Stimulated activated CD4-positive, alpha-beta T cell treated with anti-CD3 and anti-CD28 coated beads, Interleukin-12 subunit alpha, Interleukin-12 subunit beta, amount 100 ng/mL, for 4 hours (primary cell): Measurements from ENCODE around the gene RHBDL2.
"Not testable (repeated sequence)": the region's sequence is repeated elsewhere in the genome, so short reads cannot be mapped to it uniquely, and the experiment has no call there.

Experiments
- DNase-seq: peaks from one replicate; pipeline ENCODE4 v3.0.0-alpha.2; 2020

The RHBDL2 gene

DNA sequence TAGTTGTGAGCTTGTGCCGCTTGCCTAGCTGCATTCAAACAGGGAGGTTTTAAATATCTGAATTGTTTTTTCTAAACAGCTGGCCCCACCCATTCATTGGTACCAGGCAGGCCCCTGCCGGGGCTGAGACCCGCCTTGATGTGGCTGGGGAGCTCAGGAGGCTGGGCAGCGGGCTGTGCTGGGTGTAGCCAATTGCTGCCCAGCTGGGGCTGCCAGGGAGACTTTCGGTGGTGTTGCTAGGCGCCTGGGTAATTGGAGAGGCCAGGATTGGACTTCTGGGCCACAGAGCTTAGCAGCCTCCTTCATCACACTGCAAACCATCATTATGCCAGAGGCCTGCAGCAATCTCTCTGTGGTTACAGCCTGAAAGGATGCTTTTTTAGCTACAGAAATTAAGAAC lies 12.2 kb downstream of the RHBDL2 start:
- no peak for DNase-seq

DNA sequence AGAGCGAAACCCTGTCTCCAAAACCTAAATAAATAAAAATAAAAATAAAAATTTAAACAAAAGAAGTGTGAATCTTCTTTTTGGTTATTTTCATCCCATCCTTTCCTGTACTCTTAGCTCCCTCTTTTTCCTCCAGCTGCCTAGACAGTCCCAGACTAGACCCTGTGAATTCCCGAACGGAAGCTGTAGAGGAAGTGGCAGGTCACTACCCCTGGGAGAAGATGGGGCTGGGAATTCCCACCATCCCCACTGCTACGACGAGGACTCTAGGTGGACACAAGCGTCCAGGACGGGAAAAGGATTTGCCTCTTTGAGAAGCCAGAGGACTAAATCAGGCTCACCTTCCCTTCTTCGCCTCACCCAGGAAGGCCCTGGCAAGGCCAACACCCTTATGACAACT lies 12.6 kb downstream of the RHBDL2 start:
- DNase-seq, result no peak

GRCh38 chr1:38926091-38926490 lies 15.5 kb downstream of the RHBDL2 start:
- no peak for DNase-seq

DNA sequence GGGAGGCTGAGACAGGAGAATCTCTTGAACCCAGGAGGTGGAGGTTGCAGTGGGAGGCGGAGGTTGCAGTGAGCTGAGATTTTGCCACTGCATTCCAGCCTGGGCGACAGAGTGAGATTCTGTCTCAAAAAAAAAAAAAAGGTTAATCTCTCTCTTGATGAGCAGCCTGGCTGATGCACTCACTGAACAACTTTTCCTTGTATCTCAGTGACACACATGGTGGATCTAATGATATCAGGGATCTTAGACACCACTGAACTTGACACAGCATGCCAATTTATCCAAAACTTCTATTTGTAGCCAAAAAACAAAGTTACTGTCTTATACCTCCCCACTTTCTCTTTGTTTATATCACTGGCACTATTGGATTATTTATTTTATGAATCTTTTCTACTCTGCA lies 16.2 kb downstream of the RHBDL2 start:
- no peak for DNase-seq

- no peak for DNase-seq
Observed at GRCh38 chr1:38923607-38924006, 18.0 kb downstream of the RHBDL2 start.

GRCh38 chr1:38919130-38919529 lies 22.5 kb downstream of the RHBDL2 start:
- no peak for DNase-seq

- DNase-seq, result no peak
Observed at GRCh38 chr1:38918568-38918967, 23.1 kb downstream of the RHBDL2 start.

GRCh38 chr1:38917772-38918171 lies 23.9 kb downstream of the RHBDL2 start:
- no peak for DNase-seq

DNA sequence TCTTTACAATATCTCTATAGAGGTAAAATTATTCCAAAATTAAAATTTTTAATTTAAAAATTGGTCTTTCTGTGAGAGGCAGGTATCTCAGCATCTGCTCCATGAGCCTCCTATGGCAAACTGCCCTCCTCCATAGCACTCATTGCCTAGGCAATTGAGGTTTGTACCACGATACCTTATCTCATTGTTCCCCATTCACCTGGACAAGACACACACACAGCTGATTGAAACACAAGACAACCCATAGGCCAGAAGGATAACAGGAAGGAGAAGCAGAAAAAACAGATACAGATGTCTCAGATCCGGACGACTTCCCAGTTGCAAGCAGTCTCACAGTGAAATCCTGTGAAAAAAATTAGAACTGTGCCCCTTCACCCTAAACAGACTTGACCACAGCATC lies 24.3 kb downstream of the RHBDL2 start:
- DNase-seq, result no peak

- DNase-seq, result no peak
Observed at GRCh38 chr1:38915352-38915948, 26.2 kb downstream of the RHBDL2 start.

DNA sequence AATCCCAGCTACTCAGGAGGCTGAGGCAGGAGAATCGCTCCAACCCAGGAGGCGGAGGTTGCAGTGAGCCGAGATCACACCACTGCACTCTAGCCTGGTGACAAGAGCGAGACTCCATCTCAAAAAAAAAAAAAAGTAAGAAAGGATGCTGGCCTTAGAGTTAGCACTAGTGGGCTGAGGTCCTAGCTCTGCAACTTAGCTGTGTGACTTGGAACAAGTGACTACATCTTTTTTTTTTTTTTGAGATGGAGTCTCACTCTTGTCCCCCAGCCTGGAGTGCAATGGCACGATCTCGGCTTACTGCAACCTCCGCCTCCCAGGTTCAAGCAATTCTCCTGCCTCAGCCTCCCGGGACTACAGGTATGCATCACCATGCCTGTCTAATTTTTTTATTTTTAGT lies 26.7 kb downstream of the RHBDL2 start:
- DNase-seq, result not testable (repeated sequence)

- no peak for DNase-seq
Observed at GRCh38 chr1:38908821-38909220, 32.8 kb downstream of the RHBDL2 start.

DNA sequence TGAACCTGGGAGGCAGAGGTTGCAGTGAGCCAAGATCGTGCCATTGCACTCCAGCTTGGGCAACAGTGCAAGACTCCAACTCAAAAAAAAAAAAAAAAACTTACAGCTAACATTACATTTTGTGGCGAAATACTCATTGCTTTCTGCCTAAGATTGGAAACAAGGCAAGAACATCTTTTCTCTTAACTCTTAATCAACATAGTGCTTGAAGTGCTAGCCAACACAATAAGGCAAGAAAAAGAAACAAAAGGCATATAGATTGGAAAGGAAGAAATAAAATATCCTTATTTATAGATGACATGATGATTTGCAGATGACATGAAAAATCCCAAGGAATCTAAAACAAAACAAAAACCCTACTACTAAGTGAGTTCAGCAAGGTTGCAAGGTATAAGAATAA lies 35.6 kb downstream of the RHBDL2 start:
- DNase-seq, result no peak

- no peak for DNase-seq
Observed at GRCh38 chr1:38899560-38899959, 42.1 kb downstream of the RHBDL2 start.

GRCh38 chr1:38898653-38899230 lies 42.9 kb downstream of the RHBDL2 start:
- no peak for DNase-seq

DNA sequence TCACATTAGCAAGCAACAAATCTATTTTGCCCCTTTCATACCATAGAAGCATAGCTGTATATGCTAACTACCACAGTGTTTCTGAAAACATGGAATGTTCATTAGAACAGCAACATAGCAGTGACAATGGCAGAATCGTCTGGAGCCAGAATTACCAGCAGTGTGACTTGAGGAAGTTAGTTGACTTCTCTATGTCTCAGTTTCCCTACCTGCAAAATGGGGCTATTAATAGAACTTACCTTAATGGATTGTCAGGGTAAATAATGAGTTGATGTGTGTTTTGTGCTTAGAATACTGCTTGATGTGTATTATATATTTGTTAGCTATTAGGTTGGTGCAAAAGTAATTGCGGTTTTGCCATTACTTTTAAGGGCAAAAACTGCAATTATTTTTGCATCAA lies 45.5 kb downstream of the RHBDL2 start:
- DNase-seq, result no peak

- DNase-seq, result no peak
Observed at GRCh38 chr1:38892976-38893375, 48.7 kb downstream of the RHBDL2 start.

DNA sequence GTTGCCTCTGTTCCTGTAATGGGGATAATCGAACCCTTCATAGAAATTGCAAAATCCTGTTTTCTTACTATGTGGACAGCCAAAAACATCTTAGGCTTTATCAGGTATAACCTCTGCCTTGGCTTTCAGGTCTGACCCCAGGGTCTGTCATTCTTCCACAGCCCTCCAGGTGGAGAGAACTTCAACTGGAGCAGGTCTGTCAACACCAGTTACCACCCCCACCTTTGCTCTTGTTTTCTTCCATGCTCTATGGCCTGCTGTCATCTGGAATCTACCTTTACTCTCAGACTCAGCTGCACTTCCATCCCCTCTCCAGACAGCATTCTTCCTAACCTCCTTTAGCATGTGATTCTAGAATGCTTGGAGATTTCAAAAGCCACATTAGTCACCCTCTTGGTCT lies 49.9 kb downstream of the RHBDL2 start:
- DNase-seq, result no peak

DNA sequence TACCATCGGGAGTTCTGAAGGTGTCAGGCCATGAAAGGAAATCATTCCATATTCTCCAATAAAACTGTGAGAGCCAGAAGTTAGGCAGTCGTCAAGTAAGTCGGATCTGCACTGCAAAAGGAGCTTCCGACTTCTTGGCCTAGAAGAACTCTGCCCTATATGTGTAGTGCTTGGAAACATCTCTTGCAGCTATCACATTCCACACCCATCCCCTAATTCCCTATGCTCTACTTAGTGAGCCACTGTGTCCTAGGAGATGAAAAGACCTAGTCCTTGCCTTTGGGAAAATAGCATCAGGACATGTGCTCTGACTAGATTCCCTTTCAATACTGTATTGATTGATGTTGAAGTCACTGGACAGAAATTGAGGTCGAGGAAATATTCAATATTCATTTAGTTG lies 52.0 kb downstream of the RHBDL2 start:
- DNase-seq, result no peak

DNA sequence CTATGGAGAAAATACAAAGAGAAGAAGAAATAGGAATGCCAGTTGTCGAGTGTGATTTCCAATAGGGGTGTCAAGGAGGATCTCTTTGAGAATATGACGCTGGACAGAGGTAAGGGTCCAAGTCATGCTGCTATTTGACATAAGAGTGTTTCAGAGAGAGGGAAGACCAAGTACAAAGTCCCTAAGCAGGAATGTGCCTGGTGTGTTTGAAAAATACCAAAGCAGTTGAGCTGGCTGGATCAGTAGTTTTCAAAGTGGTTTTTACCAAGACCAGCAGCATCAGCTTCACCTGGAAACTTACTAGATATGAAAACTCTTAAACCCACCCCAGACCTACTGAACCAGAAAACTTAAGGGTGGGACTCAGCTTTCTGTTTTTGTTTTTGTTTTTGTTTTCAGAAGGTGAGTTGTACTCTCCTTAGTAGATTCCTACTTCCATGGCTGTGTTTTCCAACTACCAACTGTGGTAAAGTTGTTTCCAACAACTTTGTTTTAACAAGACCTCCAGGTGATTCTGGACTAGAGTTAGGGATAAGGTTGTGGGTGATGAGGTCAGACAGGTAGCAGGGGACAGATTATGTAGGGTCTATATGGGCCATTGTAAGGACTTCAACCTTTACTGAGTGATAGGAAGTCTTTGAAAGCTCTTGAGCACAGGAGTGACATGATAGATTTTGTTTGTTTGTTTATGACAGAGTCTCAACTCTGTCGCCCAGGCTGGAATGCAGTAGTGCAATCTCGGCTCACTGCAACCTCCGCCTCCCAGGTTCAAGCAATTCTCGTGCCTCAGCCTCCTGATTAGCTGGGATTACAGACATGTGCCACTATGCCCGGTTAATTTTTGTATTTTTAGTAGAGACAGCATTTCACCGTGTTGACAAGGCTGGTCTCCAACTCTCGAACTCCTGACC lies 53.0 kb downstream of the RHBDL2 start:
- no peak for DNase-seq

DNA sequence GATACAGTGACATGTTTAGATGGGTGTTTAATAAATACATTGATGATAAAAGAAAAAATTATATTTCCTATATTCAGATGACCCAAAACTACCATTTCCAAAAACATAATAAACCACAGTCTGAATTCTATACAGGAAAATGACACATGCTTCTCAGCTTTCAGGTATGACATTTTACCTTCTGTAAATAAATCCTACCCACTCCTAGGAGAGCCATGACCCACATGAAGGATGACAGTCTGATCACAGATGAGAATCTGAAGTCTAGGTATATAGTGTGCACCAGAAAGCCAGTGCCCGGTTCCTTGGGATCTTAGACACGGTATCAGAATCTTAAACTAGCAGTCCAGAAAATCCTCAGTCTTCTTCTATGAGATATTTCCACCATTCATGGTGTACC lies 56.5 kb downstream of the RHBDL2 start:
- DNase-seq, result no peak

DNA sequence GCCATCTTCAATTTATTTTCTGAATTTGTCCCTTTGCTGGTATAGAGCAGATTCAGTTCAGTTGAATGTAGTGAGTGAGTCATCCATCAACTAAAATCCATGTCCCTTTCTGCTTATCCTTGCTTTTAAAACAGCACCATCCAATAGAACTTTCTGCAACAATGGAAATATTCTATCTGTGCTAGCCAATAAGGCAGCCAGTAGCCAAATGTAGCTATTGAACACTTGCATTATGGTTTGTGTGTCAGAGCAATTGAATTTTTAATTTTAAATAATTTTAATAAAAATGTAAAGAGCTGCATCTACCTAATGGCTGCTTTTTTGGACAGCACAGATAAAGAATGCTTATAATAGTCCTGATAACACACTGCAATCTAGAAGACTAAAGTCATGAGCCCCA lies 60.1 kb downstream of the RHBDL2 start, which contains the start of gene GJA9:
Gene GJA9, minus strand, starts transcription at position 101 of the 400 bp plus-strand sequence. CDS start 5,489 bp downstream, outside the sequence.
- DNase-seq, result no peak

DNA sequence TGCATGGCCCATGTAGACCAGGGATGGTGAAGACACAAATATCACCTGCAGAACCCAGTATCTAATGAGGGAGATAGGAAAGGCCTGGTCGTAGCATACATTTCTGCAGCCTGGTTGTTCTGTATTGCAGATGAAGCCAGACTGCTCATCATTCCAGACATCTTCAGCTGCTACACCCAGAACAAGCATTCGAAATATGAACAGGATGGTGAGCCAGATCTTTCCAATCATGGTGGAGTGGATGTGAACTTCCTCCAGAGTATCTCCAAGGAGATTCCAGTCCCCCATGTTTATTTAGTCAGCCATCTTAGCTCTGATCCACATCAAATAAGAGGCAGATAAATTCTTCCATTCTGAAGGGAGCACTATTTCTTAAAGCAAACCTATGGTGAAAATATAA lies 65.8 kb downstream of the RHBDL2 start:
- no peak for DNase-seq
